GM18858 (cell line): Measurements from ENCODE around the gene MOGAT2.
"Not testable (repeated sequence)": the region's sequence is repeated elsewhere in the genome, so short reads cannot be mapped to it uniquely, and the experiment has no call there.

Experiments used
- ATAC-seq: cut with Tn5 transposase; IDR thresholded peaks from one replicate; pipeline ENCODE4 v1.9.1; 2021; ENCODE audit not compliant: unreplicated experiment

Gene MOGAT2

GRCh38 chr11:75718419-75719339, 1.0 kb downstream of the MOGAT2 start:
- no peak for ATAC-seq

- no peak for ATAC-seq
These were observed 2.0 kb downstream of the MOGAT2 start for GRCh38 chr11:75719340-75720239.

GRCh38 chr11:75720639-75721038, 3.0 kb downstream of the MOGAT2 start:
- no peak for ATAC-seq

GRCh38 chr11:75721852-75722668, 4.4 kb downstream of the MOGAT2 start:
- ATAC-seq = no peak

- no peak for ATAC-seq
These were observed 5.0 kb downstream of the MOGAT2 start for GRCh38 chr11:75722669-75723042.

- no peak for ATAC-seq
These were observed 8.1 kb downstream of the MOGAT2 start for GRCh38 chr11:75725547-75726320.

- ATAC-seq = no peak
These were observed 11.4 kb downstream of the MOGAT2 start for GRCh38 chr11:75728992-75729391.

- ATAC-seq = no peak
These were observed 13.5 kb downstream of the MOGAT2 start for GRCh38 chr11:75731095-75731494.

- no peak for ATAC-seq
These were observed 15.4 kb downstream of the MOGAT2 start for GRCh38 chr11:75733071-75733430.

GRCh38 chr11:75733431-75734107, 15.9 kb downstream of the MOGAT2 start:
- no peak for ATAC-seq

GRCh38 chr11:75734491-75735180, 17.0 kb downstream of the MOGAT2 start:
- no peak for ATAC-seq

- no peak for ATAC-seq
These were observed 17.7 kb downstream of the MOGAT2 start for GRCh38 chr11:75735181-75735845.

- ATAC-seq = no peak
These were observed 19.7 kb downstream of the MOGAT2 start for GRCh38 chr11:75737314-75737713.

- ATAC-seq = no peak
These were observed 23.0 kb downstream of the MOGAT2 start for GRCh38 chr11:75740681-75741080.

GRCh38 chr11:75743159-75743558, 25.5 kb downstream of the MOGAT2 start:
- not testable (repeated sequence) for ATAC-seq

GRCh38 chr11:75743711-75744563, 26.3 kb downstream of the MOGAT2 start:
- no peak for ATAC-seq

- no peak for ATAC-seq
These were observed 28.2 kb downstream of the MOGAT2 start for GRCh38 chr11:75745807-75746206.
